Kidney epithelial cell (primary cell): ENCODE data around the gene FRS2. TPM values are rescaled to one million over a fixed set of nuclear protein-coding genes. Genes with fewer than 3 reads are reported as not detected.

ENCODE experiments used
- DNase-seq: peaks from one replicate; pipeline ENCODE4 v3.0.0-alpha.2; 2010; ENCODE audit warnings: low read depth
- H3K27me3 ChIP-seq: 2 replicates; pipeline ENCODE4 v1.6.0; 2011; ENCODE audit warnings: low read length; ENCODE audit not compliant: control insufficient read depth, insufficient read depth
- H3K36me3 ChIP-seq: 2 replicates; pipeline ENCODE4 v1.5.1; 2011; ENCODE audit warnings: low read length; ENCODE audit not compliant: control insufficient read depth, insufficient read depth
- H3K4me3 ChIP-seq: 2 replicates; pipeline ENCODE4 v1.5.1; 2011; ENCODE audit warnings: low read depth, mild to moderate bottlenecking, control low read depth, low read length
- total RNA-seq: library from RNA; depleted of rRNA; stranded (reverse); fragments of >200 nt; gene quantifications from 2 replicates; pipeline ENCODE4 v1.2.3, GENCODE V29; 2015
- TF ChIP-seq, protein P1 (sequence below): IDR thresholded peaks from 2 replicates; pipeline ENCODE4 v1.5.1; 2011; ENCODE audit warnings: mild to moderate bottlenecking, moderate library complexity, low read length, control low read depth, inconsistent platforms; ENCODE audit not compliant: insufficient read depth, poor library complexity, severe bottlenecking

The FRS2 gene
- total RNA-seq, 1 donor from 2014 or later: 26.6 TPM

DNA sequence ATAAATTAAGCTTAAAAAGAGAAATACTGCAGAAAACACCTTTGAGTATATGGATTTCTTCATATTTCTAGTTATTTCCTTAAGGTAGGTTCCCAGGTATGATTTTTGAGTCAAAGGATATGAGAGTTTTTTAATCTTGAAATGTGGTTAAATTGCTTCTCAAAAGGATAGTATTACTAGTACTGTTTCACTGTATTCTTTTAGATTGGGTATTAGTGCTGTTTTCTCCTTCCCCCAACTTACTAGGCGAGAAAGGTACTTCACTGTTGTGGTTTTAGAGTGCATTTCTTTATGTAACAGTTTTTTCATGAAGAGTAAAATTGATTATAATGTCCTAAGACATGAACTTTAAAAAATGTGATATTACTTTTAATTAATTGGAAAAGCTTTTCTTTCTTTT lies 13.5 kb downstream of the FRS2 start:
- no peak for DNase-seq
- Histone ChIP-seq H3K4me3 (no peak overlapping the region), H3K27me3 (no peaks in the 10 kb centered on the region), H3K36me3 (no peaks in the 10 kb centered on the region)
- TF ChIP-seq, protein P1, sequence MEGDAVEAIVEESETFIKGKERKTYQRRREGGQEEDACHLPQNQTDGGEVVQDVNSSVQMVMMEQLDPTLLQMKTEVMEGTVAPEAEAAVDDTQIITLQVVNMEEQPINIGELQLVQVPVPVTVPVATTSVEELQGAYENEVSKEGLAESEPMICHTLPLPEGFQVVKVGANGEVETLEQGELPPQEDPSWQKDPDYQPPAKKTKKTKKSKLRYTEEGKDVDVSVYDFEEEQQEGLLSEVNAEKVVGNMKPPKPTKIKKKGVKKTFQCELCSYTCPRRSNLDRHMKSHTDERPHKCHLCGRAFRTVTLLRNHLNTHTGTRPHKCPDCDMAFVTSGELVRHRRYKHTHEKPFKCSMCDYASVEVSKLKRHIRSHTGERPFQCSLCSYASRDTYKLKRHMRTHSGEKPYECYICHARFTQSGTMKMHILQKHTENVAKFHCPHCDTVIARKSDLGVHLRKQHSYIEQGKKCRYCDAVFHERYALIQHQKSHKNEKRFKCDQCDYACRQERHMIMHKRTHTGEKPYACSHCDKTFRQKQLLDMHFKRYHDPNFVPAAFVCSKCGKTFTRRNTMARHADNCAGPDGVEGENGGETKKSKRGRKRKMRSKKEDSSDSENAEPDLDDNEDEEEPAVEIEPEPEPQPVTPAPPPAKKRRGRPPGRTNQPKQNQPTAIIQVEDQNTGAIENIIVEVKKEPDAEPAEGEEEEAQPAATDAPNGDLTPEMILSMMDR: no peak

DNA sequence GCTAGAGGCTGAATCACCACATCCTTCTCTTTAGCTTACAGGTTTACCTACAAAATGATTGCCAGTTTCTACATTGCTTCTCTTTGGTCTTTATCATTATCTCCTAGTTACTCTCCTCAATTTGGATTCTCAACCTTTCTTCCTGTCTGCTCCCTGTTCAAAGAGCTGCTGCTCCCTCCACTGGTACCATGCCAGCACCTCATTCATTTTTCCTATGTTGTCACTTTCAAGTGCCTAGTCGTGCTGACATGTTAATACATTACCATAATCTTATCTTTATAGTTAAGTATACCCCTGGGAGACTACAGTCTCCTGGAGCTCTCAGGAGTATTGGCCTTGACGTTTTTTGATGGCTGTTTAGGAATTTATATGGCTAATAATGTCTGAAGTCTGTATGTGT lies 14.2 kb downstream of the FRS2 start:
- no peak for DNase-seq
- H3K27me3 ChIP-seq: no peaks in the 10 kb centered on the region
- H3K36me3 ChIP-seq: no peaks in the 10 kb centered on the region
- TF ChIP-seq, protein P1: no peak
- no peak overlapping the region for H3K4me3 ChIP-seq

- Histone ChIP-seq H3K27me3 (no peaks in the 10 kb centered on the region), H3K36me3 (no peaks in the 10 kb centered on the region), H3K4me3 (no peak overlapping the region)
- DNase-seq: no peak
- TF ChIP-seq, protein P1: no peak
Observed at GRCh38 chr12:69490920-69491643, 20.9 kb downstream of the FRS2 start.

DNA sequence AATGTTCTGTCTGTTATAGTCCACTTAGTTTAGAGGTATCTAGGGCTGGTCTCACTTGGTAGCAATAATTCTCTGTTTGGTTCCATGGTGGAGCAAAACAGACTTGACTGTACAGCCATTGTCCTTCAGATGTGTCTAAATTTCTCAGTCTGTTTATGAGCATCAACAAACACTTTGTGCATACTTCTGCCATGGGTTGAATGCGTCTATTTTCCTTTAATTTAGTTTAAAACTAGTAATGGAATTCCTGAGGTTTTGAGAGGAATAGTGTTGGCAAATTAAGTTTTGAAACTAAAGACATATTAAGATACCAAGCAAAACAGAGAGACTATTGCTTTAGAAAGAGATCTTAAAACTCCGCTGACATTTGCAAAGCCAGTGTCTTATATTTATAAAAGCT lies 22.6 kb downstream of the FRS2 start:
- Histone ChIP-seq H3K27me3 (no peaks in the 10 kb centered on the region), H3K4me3 (no peak overlapping the region), H3K36me3 (no peaks in the 10 kb centered on the region)
- DNase-seq: no peak
- TF ChIP-seq, protein P1: no peak

DNA sequence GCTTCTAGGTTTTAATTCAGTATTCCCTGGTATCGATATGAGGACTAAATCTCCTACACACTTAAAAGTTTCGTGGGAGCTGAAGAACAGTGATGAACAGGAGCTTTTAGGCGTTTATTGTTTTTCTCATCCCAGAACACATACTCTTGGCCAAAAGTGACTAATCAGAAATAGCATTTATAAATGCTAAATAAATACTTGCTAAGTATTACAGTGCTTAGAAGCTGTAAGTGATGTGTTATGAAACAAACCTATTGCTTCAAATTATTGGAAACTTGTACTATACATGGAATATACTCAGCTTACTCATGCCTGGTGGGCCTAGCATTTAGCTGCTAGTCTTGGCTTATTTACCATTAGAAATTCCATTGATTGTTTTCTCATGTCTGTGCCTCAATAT lies 24.9 kb downstream of the FRS2 start:
- Histone ChIP-seq H3K4me3 (no peak overlapping the region), H3K36me3 (no peaks in the 10 kb centered on the region), H3K27me3 (no peaks in the 10 kb centered on the region)
- DNase-seq: no peak
- TF ChIP-seq, protein P1: no peak
